Calu3 (cell line): ENCODE measurements around the gene CCDC71L. TPM values are rescaled to one million over a fixed set of nuclear protein-coding genes. Genes with fewer than 3 reads are reported as not detected.

ENCODE experiments used
- BruUV-seq: library from RNA; stranded (reverse); fragments of 400-500 nt; replicated peaks from 2 replicates; lab custom pipeline; 2021; lab: Mats Ljungman, UMichigan
- CTCF ChIA-PET: fragments of 300-600 bp; sonication (Branson Sonifier 250); formaldehyde crosslinking; loops from one replicate; lab custom pipeline; 2022; ENCODE audit warnings: antibody characterized with exemption; lab: Charles Lee
- DNase-seq: peaks from one replicate; pipeline ENCODE4 v3.0.0; 2022
- H3K27ac Mint-ChIP-seq: one replicate; pipeline ENCODE4 v1.8.0; 2022; ENCODE audit warnings: mixed read lengths; ENCODE audit not compliant: unreplicated experiment
- H3K27me3 Mint-ChIP-seq: one replicate; pipeline ENCODE4 v1.8.0; 2022; ENCODE audit warnings: mixed read lengths; ENCODE audit not compliant: unreplicated experiment
- H3K36me3 Mint-ChIP-seq: one replicate; pipeline ENCODE4 v1.8.0; 2022; ENCODE audit warnings: mild to moderate bottlenecking, moderate library complexity, mixed read lengths; ENCODE audit not compliant: insufficient read depth, unreplicated experiment
- H3K4me1 Mint-ChIP-seq: one replicate; pipeline ENCODE4 v1.8.0; 2022; ENCODE audit warnings: mild to moderate bottlenecking, low read depth, mixed read lengths; ENCODE audit not compliant: unreplicated experiment
- H3K4me3 Mint-ChIP-seq: one replicate; pipeline ENCODE4 v1.8.0; 2022; ENCODE audit warnings: mild to moderate bottlenecking, low read depth, moderate library complexity, mixed read lengths; ENCODE audit not compliant: unreplicated experiment
- H3K9me3 Mint-ChIP-seq: one replicate; pipeline ENCODE4 v1.8.0; 2022; ENCODE audit warnings: low read depth, mixed read lengths; ENCODE audit not compliant: unreplicated experiment
- CTCF ChIP-seq: fragments of 200-600 bp; IDR thresholded peaks from one replicate; pipeline ENCODE4 v1.8.0; 2022; ENCODE audit warnings: antibody characterized with exemption; ENCODE audit not compliant: unreplicated experiment
- intact Hi-C: fragments of 100-400 bp; cut with micrococcal nuclease; formaldehyde crosslinking; loops from one replicate; pipeline ENCODE4 v1.10.0; 2022; ENCODE audit not compliant: unreplicated experiment
- total RNA-seq: library from RNA; stranded (reverse); gene quantifications from 2 replicates; pipeline ENCODE4 v1.2.3, GENCODE V29; 2022

CCDC71L gene
- total RNA-seq, 1 experiment from 2014 or later = 28.1 TPM

- intact Hi-C loops = loop anchor here (5.0 kb wide), 2 partner anchors 43 to 72 kb away; no protein-coding TSS in a partner anchor
- Mint-ChIP-seq H3K36me3 (no peaks in the 10 kb centered on the region), H3K27me3 (no peaks in the 10 kb centered on the region), H3K4me1 (peaks cover 21% of the 10 kb centered on the region), H3K27ac (no peak overlapping the region), H3K9me3 (peaks cover 3% of the 10 kb centered on the region), H3K4me3 (no peak overlapping the region)
- TF ChIP-seq CTCF = no peak
- CTCF ChIA-PET = no interaction called here
- no TSS peak for BruUV-seq
- no peak for DNase-seq
Observed at GRCh38 chr7:106614751-106615150, 46.2 kb downstream of the CCDC71L start.

GRCh38 chr7:106613848-106614560 is 47.0 kb downstream of the CCDC71L start:
- Mint-ChIP-seq H3K4me3 (no peak overlapping the region), H3K27me3 (no peaks in the 10 kb centered on the region), H3K9me3 (peaks cover 1% of the 10 kb centered on the region), H3K4me1 (peaks cover 21% of the 10 kb centered on the region), H3K36me3 (no peaks in the 10 kb centered on the region), H3K27ac (no peak overlapping the region)
- TF ChIP-seq CTCF = no peak
- intact Hi-C loops = loop anchor here (5.0 kb wide), 2 partner anchors 43 to 72 kb away; no protein-coding TSS in a partner anchor
- DNase-seq = no peak
- CTCF ChIA-PET = no interaction called here
- BruUV-seq = no TSS peak

GRCh38 chr7:106613279-106613678 is 47.7 kb downstream of the CCDC71L start:
- CTCF ChIA-PET = interaction anchor here (1.3 kb wide), 1 partner anchor 123 kb away, joined by 3 read pairs; no protein-coding TSS in a partner anchor
- peaks cover 21% of the 10 kb centered on the region for H3K4me1 Mint-ChIP-seq
- no peaks in the 10 kb centered on the region for H3K36me3 Mint-ChIP-seq
- no peak overlapping the region for H3K27ac Mint-ChIP-seq
- no peaks in the 10 kb centered on the region for H3K9me3 Mint-ChIP-seq
- BruUV-seq = no TSS peak
- DNase-seq = no peak
- H3K4me3 Mint-ChIP-seq = no peak overlapping the region
- no peaks in the 10 kb centered on the region for H3K27me3 Mint-ChIP-seq
- intact Hi-C loops = loop anchor here (5.0 kb wide), 2 partner anchors 44 to 71 kb away; no protein-coding TSS in a partner anchor
- TF ChIP-seq CTCF = no peak

- no TSS peak for BruUV-seq
- no peaks in the 10 kb centered on the region for H3K27me3 Mint-ChIP-seq
- TF ChIP-seq CTCF = no peak
- H3K9me3 Mint-ChIP-seq = no peaks in the 10 kb centered on the region
- intact Hi-C loops = loop anchor here (5.0 kb wide), 2 partner anchors 45 to 70 kb away; no protein-coding TSS in a partner anchor
- CTCF ChIA-PET = interaction anchor here (1.2 to 1.8 kb wide), 5 partner anchors 47 to 327 kb away, joined by 3 to 13 read pairs (median 4); partner anchors contain the start of gene CCDC71L
- H3K36me3 Mint-ChIP-seq = no peaks in the 10 kb centered on the region
- H3K4me3 Mint-ChIP-seq = no peak overlapping the region
- peak overlapping the region; percentile 94 for H3K27ac Mint-ChIP-seq
- no peak for DNase-seq
- H3K4me1 Mint-ChIP-seq = peaks cover 21% of the 10 kb centered on the region
Observed at GRCh38 chr7:106612432-106612831, 48.5 kb downstream of the CCDC71L start.
